Endothelial cell of umbilical vein (primary cell): Measurements from ENCODE around the gene MACF1. TPM values are rescaled to one million over a fixed set of nuclear protein-coding genes. Genes with fewer than 3 reads are reported as not detected.

Experiments
- BruUV-seq: library from RNA; stranded (reverse); fragments of 400-500 nt; replicated peaks from 2 replicates; lab custom pipeline; 2021; lab: Mats Ljungman, UMichigan
- CTCF ChIA-PET: fragments of 300-600, 350-600 bp; sonication (Branson Sonifier 250); formaldehyde crosslinking; loops from one replicate; lab custom pipeline; 2021; ENCODE audit warnings: antibody characterized with exemption, inconsistent platforms; lab: Charles Lee
- POLR2A ChIA-PET: fragments of 300-600, 350-600 bp; sonication (Branson Sonifier 250); formaldehyde crosslinking; loops from one replicate; lab custom pipeline; 2021; ENCODE audit warnings: antibody characterized with exemption, inconsistent platforms; lab: Charles Lee
- DNase-seq: peaks from one replicate; pipeline ENCODE4 v3.0.0-alpha.2; 2011; ENCODE audit warnings: low read depth, low spot score
- FAIRE-seq: peaks from 2 replicates; lab custom pipeline; 2011; peaks lifted over from hg19 to GRCh38; lab: Jason Lieb, UNC
- H2AFZ ChIP-seq: 2 replicates; pipeline ENCODE4 v1.6.0; 2012; ENCODE audit warnings: low read depth, low read length, control low read depth, inconsistent platforms
- H3K27ac ChIP-seq: 2 replicates; pipeline ENCODE4 v1.5.1; 2011; ENCODE audit warnings: low read depth, mild to moderate bottlenecking, control low read depth, low read length, moderate library complexity; ENCODE audit not compliant: insufficient read depth
- H3K27me3 ChIP-seq, 2 experiments: 2 replicates each; pipeline versions ENCODE4 v1.6.0 to v1.6.1; 2011; ENCODE audit warnings: low read length in 2 of 2, mixed read lengths in 1 of 2; ENCODE audit not compliant: control insufficient read depth in 2 of 2, insufficient read depth in 2 of 2
- H3K36me3 ChIP-seq, 2 experiments: 2 replicates in 1 of 2; 3 replicates in 1 of 2; pipeline ENCODE4 v1.5.1; 2011; ENCODE audit warnings: low read length in 2 of 2, mild to moderate bottlenecking in 1 of 2, moderate library complexity in 1 of 2; ENCODE audit not compliant: control insufficient read depth in 2 of 2, insufficient read depth in 2 of 2; ENCODE audit errors: extremely low read depth in 1 of 2
- H3K4me1 ChIP-seq: 3 replicates; pipeline ENCODE4 v1.5.1; 2011; ENCODE audit warnings: mild to moderate bottlenecking, low read length; ENCODE audit not compliant: control insufficient read depth, insufficient read depth; ENCODE audit errors: extremely low read depth
- H3K4me2 ChIP-seq: 2 replicates; pipeline ENCODE4 v1.6.1; 2011; ENCODE audit warnings: low read length, control low read depth, mixed read lengths; ENCODE audit not compliant: insufficient read depth
- H3K4me3 ChIP-seq, 3 experiments: fragments of 200-600 bp in 1 of 3; sonication (generic), shearing (Covaris generic) in 1 of 3; replicated peaks in 1 of 3; 2 replicates each; pipeline ENCODE4 v1.5.1; 2011 to 2016; ENCODE audit warnings: control low read depth in 3 of 3, low read length in 3 of 3, mild to moderate bottlenecking in 2 of 3, inconsistent platforms in 1 of 3, low read depth in 1 of 3, moderate library complexity in 1 of 3; ENCODE audit not compliant: insufficient read depth in 1 of 3
- H3K79me2 ChIP-seq: 2 replicates; pipeline ENCODE4 v1.6.0; 2012; ENCODE audit warnings: low read length, inconsistent platforms; ENCODE audit not compliant: control insufficient read depth, insufficient read depth
- H3K9ac ChIP-seq: replicated peaks from 2 replicates; pipeline ENCODE3; 2011; ENCODE audit warnings: low read length, control low read depth; ENCODE audit not compliant: insufficient read depth; ENCODE audit errors: extremely low read depth
- H3K9me1 ChIP-seq: replicated peaks from 3 replicates; pipeline ENCODE4 v1.6.0; 2011; ENCODE audit warnings: mild to moderate bottlenecking, low read length; ENCODE audit not compliant: control insufficient read depth, insufficient read depth; ENCODE audit errors: extremely low read depth
- H3K9me3 ChIP-seq: replicated peaks from 2 replicates; pipeline ENCODE4 v1.5.1; 2012; ENCODE audit warnings: low read length, inconsistent platforms; ENCODE audit not compliant: control insufficient read depth, insufficient read depth
- H4K20me1 ChIP-seq: replicated peaks from 2 replicates; pipeline ENCODE3; 2011; ENCODE audit warnings: mild to moderate bottlenecking, low read length; ENCODE audit not compliant: control insufficient read depth, insufficient read depth; ENCODE audit errors: extremely low read depth
- CTCF ChIP-seq, 2 donors: IDR thresholded peaks; 1 replicate in 1 of 2; 2 replicates in 1 of 2; pipeline ENCODE4 v1.5.1; 2011; ENCODE audit warnings: low read length in 2 of 2, mild to moderate bottlenecking in 2 of 2, moderate library complexity in 2 of 2, control low read depth in 1 of 2, inconsistent platforms in 1 of 2, low read depth in 1 of 2; ENCODE audit not compliant: insufficient read depth in 1 of 2; ENCODE audit errors: extremely low read depth in 1 of 2
- FOS ChIP-seq: IDR thresholded peaks from 2 replicates; pipeline ENCODE4 v1.6.1; 2011; ENCODE audit warnings: mild to moderate bottlenecking, low read length, moderate library complexity, borderline replicate concordance; ENCODE audit not compliant: insufficient read depth
- GATA2 ChIP-seq: IDR thresholded peaks from 2 replicates; pipeline ENCODE4 v1.7.0; 2011; ENCODE audit warnings: low read depth, mild to moderate bottlenecking, moderate library complexity, mixed read lengths, low read length; ENCODE audit not compliant: insufficient read length, insufficient read depth
- JUN ChIP-seq: IDR thresholded peaks from 2 replicates; pipeline ENCODE4 v1.6.1; 2011; ENCODE audit warnings: borderline replicate concordance, low read depth; ENCODE audit not compliant: insufficient read length, insufficient read depth
- MYC ChIP-seq: IDR thresholded peaks from one replicate; pipeline ENCODE4 v1.6.1; 2011; ENCODE audit warnings: mild to moderate bottlenecking, low read depth, low read length
- POLR2A ChIP-seq: IDR thresholded peaks from 2 replicates; pipeline ENCODE4 v1.6.1; 2012; ENCODE audit warnings: low read depth, mild to moderate bottlenecking, control low read depth, low read length
- POLR2AphosphoS5 ChIP-seq: IDR thresholded peaks from 2 replicates; pipeline ENCODE4 v1.6.1; 2012; ENCODE audit warnings: low read depth, mild to moderate bottlenecking, control low read depth, low read length, moderate library complexity; ENCODE audit not compliant: insufficient read depth
- dilution Hi-C: fragments of 300-500 bp; cut with MboI; formaldehyde crosslinking; loops from one replicate; pipeline ENCODE4 v1.15.0; 2019; ENCODE audit warnings: low sequenced_read_pairs; ENCODE audit not compliant: extremely low pct_ligation_motif_present
- intact Hi-C: fragments of 100-400 bp; cut with micrococcal nuclease; formaldehyde crosslinking; loops from one replicate; pipeline ENCODE4 v1.10.0; 2022
- polyA plus RNA-seq, 4 experiments: library from polyadenylated mRNA; depleted of rRNA in 3 of 4; stranded (reverse) in 3 of 4; unstranded in 1 of 4; fragments of >200 nt; gene quantifications; 2 replicates each; pipeline versions ENCODE4 v1.2.1 to v1.2.3, GENCODE V29; 2011 to 2012; ENCODE audit warnings: missing spikeins in 1 of 4
- total RNA-seq: library from RNA; stranded (reverse); gene quantifications from 2 replicates; pipeline ENCODE4 v1.2.3, GENCODE V29; 2021
- TF ChIP-seq, protein P1 (sequence below): IDR thresholded peaks from 2 replicates; pipeline ENCODE4 v1.6.1; 2011; ENCODE audit not compliant: insufficient read depth, insufficient read length

The MACF1 gene
- total and polyA plus RNA-seq, 2 donors (not counting 3 experiments of a cell fraction or from before 2014, with no cell fraction given): 122 to 587 TPM

GRCh38 chr1:39239968-39240367 lies 35.5 kb downstream of the MACF1 start:
- Histone ChIP-seq H3K36me3 (no peaks in the 10 kb centered on the region), H3K27ac (no peak overlapping the region), H3K4me1 (peaks cover 16% of the 10 kb centered on the region), H3K79me2 (peaks cover 77% of the 10 kb centered on the region), H3K9me3 (no peaks in the 10 kb centered on the region), H3K27me3 (no peaks in the 10 kb centered on the region), H4K20me1 (peaks cover 6% of the 10 kb centered on the region), H2AFZ (no peak overlapping the region), H3K4me3 (no peak overlapping the region), H3K9me1 (no peaks in the 10 kb centered on the region), H3K9ac (no peak overlapping the region), H3K4me2 (no peak overlapping the region)
- TF ChIP-seq GATA2 (no peak), JUN (no peak), CTCF (IDR thresholded peaks at IDR 0.05; ENCODE audit: extremely low read depth in 1 of 2, insufficient read depth in 1 of 2, low read depth in 1 of 2, low read length in 2 of 2) (no peak), MYC (no peak), POLR2A (no peak), POLR2AphosphoS5 (no peak), FOS (no peak)
- TF ChIP-seq, protein P1, sequence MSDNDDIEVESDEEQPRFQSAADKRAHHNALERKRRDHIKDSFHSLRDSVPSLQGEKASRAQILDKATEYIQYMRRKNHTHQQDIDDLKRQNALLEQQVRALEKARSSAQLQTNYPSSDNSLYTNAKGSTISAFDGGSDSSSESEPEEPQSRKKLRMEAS: no peak
- POLR2A ChIA-PET: no interaction called here
- FAIRE-seq (peak; percentile 46), DNase-seq (no peak)
- no TSS peak for BruUV-seq
- intact Hi-C loops: no loop called here
- CTCF ChIA-PET: no interaction called here
- dilution Hi-C loops: no loop called here
